ENCODE data around the gene SOX5.

SOX5 gene

DNA sequence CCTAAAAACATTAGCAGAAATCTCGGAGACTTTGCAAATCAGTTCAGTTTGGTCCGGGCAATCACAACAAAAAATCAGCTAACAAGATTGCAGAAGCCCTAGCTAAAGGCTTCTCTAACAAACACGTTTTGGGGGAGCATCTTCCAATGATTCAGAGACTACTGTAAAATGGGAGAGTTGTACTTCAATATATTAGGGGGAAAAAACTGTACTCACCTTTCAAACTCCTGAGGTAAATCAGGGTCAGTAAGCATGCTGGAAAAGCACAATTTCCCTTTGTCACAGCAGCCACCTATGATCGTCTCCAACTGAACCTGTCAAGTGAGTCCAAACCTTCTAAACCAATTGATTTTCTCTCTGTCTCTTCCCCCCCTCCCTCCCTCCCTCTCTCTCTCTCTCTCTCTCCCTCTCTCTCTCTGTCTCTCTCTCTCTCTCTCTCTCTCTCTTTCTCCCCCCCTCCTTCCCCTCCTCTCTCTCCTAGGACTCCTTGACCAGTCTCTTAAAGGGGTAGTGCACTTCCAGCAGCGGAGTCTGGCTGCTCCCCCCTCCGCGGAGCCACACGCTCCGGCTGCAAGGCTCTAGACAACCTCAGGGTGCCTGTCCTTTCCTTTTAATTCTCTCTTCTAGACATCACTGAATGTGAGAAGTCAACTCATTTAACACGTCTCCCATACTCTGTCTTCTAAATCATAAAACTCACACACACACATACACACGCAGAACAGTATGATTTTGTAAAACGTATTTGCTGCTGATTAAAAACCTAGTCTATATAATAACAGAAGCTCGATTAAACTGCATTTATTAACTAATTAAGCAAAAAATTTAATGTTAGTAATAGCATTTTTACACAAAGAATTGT is at the start of gene SOX5:
TSS of gene SOX5 (minus strand) at position 323 of the 862 bp plus-strand sequence. CDS start at position 254, 69 bp downstream.
- ATAC-seq (no peak), DNase-seq (no peak)
- Mint-ChIP-seq H3K9me3 (no peaks in the 10 kb centered on the region), H3K4me3 (no peak within 1 kb of the TSS), H3K4me1 (no peaks in the 10 kb centered on the region), H3K27ac (no peak within 1 kb of the TSS), H3K27me3 (no peaks in the 10 kb centered on the region)

DNA sequence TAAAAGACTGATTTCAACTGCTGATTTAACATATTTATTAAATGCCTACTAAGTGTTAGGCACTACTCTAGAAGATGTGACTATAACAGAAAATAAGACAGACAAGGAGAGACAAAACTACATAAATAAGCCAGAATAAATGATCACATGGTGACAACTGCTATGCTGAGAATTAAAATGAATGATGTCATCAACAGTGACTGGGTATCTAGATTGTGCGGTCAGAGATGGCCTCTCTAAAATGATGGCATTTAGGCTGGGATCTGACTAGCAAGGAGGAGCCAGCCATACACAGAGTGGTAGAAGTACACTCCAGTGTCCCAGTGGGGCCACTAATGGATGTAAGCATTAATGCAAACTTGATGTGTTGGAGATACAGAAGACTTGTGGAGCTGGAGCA is 37.6 kb upstream of the SOX5 start:
- Mint-ChIP-seq H3K27me3 (no peaks in the 10 kb centered on the region), H3K4me1 (no peaks in the 10 kb centered on the region), H3K9me3 (peaks cover 7 to 10% of the 10 kb centered on the region in 2 donors), H3K27ac (no peak overlapping the region), H3K4me3 (no peak overlapping the region)
- DNase-seq = no peak
- ATAC-seq = no peak

GRCh38 chr12:23980826-23981225 is 31.4 kb upstream of the SOX5 start:
- no peak for ATAC-seq
- Mint-ChIP-seq H3K9me3 (no peaks in the 10 kb centered on the region), H3K4me1 (no peaks in the 10 kb centered on the region), H3K4me3 (no peak overlapping the region), H3K27me3 (no peaks in the 10 kb centered on the region), H3K27ac (no peak overlapping the region)
- DNase-seq = no peak

DNA sequence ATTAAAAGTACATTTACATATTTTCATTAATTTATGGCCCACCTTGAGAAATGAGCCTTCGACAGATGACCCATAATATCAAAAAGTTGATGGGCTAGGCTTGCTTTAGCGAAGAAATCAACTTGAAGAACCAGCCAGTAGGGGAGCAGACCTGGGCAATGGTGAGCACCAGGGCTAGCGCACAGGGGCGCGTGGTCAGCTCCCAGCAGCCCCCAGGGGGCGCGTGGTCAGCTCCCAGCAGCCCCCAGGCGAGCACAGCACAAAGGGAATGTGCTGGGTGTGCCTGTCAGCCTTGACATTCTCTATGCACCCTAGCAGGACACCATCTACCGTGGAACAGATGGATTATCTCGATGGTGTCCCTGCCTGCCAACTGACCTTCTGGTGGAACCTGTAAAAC is 15.3 kb upstream of the SOX5 start:
- Mint-ChIP-seq H3K27me3 (no peaks in the 10 kb centered on the region), H3K4me3 (no peak overlapping the region), H3K9me3 (peaks cover 0 to 5% of the 10 kb centered on the region in 2 donors), H3K27ac (no peak overlapping the region), H3K4me1 (no peaks in the 10 kb centered on the region)
- ATAC-seq (no peak), DNase-seq (no peak)

GRCh38 chr12:23959826-23960225 is 10.4 kb upstream of the SOX5 start:
- no peaks in the 10 kb centered on the region for H3K4me1 Mint-ChIP-seq
- no peaks in the 10 kb centered on the region for H3K9me3 Mint-ChIP-seq
- no peak for ATAC-seq
- no peak overlapping the region for H3K27ac Mint-ChIP-seq
- no peaks in the 10 kb centered on the region for H3K27me3 Mint-ChIP-seq
- no peak for DNase-seq
- H3K4me3 Mint-ChIP-seq = no peak overlapping the region

- DNase-seq (no peak), ATAC-seq (no peak)
- Mint-ChIP-seq H3K27me3 (no peaks in the 10 kb centered on the region), H3K27ac (no peak overlapping the region), H3K4me1 (no peaks in the 10 kb centered on the region), H3K4me3 (no peak overlapping the region), H3K9me3 (no peaks in the 10 kb centered on the region)
These were observed 4.9 kb upstream of the SOX5 start for GRCh38 chr12:23954332-23954731.

DNA sequence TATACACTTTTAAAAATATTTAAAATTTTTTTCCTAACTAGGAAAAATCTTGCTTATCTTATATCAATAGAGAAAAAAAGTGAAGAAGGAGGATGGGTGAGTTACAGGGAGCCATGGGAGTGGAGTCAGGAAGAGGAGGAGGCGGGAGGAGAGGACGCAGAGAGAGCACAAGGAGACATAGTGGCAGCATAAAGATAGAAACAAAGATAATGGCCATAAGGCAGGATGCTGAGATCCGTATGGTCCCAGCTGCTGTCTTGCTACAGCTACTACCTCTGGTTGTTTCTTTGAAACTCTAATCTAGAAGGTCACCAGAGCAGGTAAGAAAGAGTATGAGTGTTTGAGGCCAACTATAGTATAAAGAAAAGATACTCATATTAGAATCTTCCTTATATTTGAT is 2.6 kb upstream of the SOX5 start:
- DNase-seq (no peak), ATAC-seq (no peak)
- Mint-ChIP-seq H3K4me3 (no peak overlapping the region), H3K27me3 (no peaks in the 10 kb centered on the region), H3K9me3 (no peaks in the 10 kb centered on the region), H3K27ac (no peak overlapping the region), H3K4me1 (no peaks in the 10 kb centered on the region)

DNA sequence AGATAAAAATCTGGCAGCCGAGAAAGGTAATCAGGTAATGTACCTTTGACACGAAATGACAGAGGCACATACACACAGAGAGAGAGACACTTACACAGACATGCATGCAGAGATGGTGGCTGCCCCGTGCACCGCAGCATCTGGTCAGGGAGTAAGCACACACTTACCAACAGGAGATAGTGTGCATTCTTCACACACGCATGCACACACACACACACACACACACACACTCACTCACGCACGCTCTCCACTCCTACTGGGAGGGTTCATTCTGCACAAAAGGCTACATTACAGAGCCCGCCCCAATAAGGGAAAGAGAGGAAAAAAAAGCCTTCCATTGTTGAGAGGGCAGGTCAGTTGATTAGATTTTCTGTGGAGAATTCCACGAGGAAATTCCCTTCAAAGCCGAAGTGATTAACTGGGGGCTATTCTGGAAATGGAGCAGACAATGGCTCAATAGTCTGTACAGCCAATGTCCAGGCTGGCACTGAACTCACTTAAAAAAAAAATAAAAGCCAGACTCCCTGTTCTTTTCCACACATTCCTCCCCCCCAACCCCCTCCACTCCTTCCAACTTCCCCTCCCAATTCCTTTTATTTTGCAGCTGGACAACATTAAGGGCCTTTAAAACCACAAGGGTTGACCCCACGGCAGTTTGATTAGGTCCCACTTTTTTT is 1.4 kb upstream of the SOX5 start:
- Mint-ChIP-seq H3K4me1 (no peaks in the 10 kb centered on the region), H3K27ac (no peak overlapping the region), H3K4me3 (no peak overlapping the region), H3K9me3 (no peaks in the 10 kb centered on the region), H3K27me3 (no peaks in the 10 kb centered on the region)
- DNase-seq = no peak
- no peak for ATAC-seq

DNA sequence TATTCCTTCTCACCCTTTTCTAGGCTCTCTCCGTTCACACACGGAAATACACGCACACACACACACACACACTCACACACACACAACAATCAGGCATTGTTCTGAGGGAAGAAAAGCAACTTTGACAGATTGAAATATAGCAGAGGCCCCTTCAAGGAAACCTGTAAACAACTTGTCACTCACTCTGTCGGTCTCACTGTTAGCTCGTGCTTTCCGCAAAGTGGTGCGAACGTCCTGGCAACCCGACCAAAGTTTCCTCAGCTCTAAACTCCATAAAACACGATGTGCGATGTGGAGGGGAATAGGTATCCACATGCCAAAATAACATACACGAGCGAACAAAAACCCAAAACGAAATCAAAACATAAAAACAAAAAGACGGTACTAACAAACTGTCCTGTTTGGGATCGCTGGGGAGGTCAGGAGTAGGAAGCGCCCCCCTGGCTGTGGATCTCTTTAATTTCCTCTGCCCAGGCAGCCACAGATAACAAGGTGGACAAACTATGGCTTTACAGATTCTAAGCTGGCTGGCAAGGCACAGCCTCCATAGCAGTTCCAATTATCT is 822 bp upstream of the SOX5 start:
- ATAC-seq = no peak
- H3K4me3 Mint-ChIP-seq = no peak overlapping the region
- H3K9me3 Mint-ChIP-seq = no peaks in the 10 kb centered on the region
- H3K27me3 Mint-ChIP-seq = no peaks in the 10 kb centered on the region
- no peak for DNase-seq
- H3K4me1 Mint-ChIP-seq = no peaks in the 10 kb centered on the region
- H3K27ac Mint-ChIP-seq = no peak overlapping the region

DNA sequence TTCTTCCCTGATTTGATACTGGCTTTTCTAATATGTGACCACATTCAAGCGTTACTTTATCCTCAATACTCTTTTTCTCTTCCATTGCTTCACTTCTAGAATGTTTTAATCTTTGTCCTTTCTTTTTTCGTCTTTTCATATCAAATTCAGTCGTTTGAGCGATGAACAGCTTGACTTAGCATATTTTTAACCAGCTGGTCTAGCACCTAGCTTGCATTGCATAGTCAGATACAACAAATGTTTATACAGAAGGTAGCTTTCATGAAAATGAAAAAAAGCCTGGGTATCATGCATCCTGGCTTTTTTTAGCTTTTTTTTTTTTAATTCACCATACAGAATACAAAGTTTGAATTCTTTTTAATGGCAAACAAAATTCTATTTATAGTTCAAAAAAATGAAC is 1.2 kb downstream of the SOX5 start:
- Mint-ChIP-seq H3K27ac (no peak overlapping the region), H3K27me3 (no peaks in the 10 kb centered on the region), H3K4me1 (no peaks in the 10 kb centered on the region), H3K9me3 (no peaks in the 10 kb centered on the region), H3K4me3 (no peak overlapping the region)
- ATAC-seq (no peak), DNase-seq (no peak)

GRCh38 chr12:23947395-23947794 is 2.1 kb downstream of the SOX5 start:
- H3K9me3 Mint-ChIP-seq = peaks cover 0 to 3% of the 10 kb centered on the region in 2 donors
- H3K4me1 Mint-ChIP-seq = no peaks in the 10 kb centered on the region
- no peaks in the 10 kb centered on the region for H3K27me3 Mint-ChIP-seq
- DNase-seq (no peak), ATAC-seq (no peak)
- H3K4me3 Mint-ChIP-seq = no peak overlapping the region
- H3K27ac Mint-ChIP-seq = no peak overlapping the region

- Mint-ChIP-seq H3K4me3 (no peak overlapping the region), H3K9me3 (peaks cover 0 to 4% of the 10 kb centered on the region in 2 donors), H3K4me1 (no peaks in the 10 kb centered on the region), H3K27me3 (no peaks in the 10 kb centered on the region), H3K27ac (no peak overlapping the region)
- ATAC-seq (no peak), DNase-seq (no peak)
These were observed 4.2 kb downstream of the SOX5 start for GRCh38 chr12:23945249-23945648.

GRCh38 chr12:23944067-23944466 is 5.4 kb downstream of the SOX5 start:
- H3K27ac Mint-ChIP-seq = no peak overlapping the region
- no peak for DNase-seq
- no peaks in the 10 kb centered on the region for H3K4me1 Mint-ChIP-seq
- no peak overlapping the region for H3K4me3 Mint-ChIP-seq
- H3K27me3 Mint-ChIP-seq = no peaks in the 10 kb centered on the region
- H3K9me3 Mint-ChIP-seq = peaks cover 0 to 4% of the 10 kb centered on the region in 2 donors
- no peak for ATAC-seq

DNA sequence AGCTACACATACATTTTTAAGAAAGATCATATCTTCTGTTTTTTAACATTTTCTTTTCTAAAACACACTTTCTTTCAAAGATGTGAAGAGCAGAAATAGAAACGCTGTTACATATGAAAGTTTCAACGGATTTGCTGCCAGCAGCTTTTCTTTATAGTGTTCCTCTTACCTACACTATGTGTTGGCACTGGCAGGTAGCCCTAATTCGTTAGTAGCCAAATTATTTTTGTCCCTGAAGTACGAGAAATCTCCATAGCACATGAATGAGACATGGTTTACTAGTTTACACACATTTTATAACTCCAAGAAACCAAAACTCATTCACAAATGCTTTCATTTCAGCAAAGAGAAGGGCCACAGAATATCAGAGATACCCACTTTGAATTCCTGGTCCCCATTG is 6.6 kb downstream of the SOX5 start:
- H3K4me3 Mint-ChIP-seq = no peak overlapping the region
- peaks cover 0 to 4% of the 10 kb centered on the region in 2 donors for H3K9me3 Mint-ChIP-seq
- DNase-seq = no peak
- no peak overlapping the region for H3K27ac Mint-ChIP-seq
- H3K27me3 Mint-ChIP-seq = no peaks in the 10 kb centered on the region
- no peaks in the 10 kb centered on the region for H3K4me1 Mint-ChIP-seq
- no peak for ATAC-seq

- ATAC-seq (no peak), DNase-seq (no peak)
- no peak overlapping the region for H3K27ac Mint-ChIP-seq
- no peak overlapping the region for H3K4me3 Mint-ChIP-seq
- H3K27me3 Mint-ChIP-seq = no peaks in the 10 kb centered on the region
- peaks cover 0 to 4% of the 10 kb centered on the region in 2 donors for H3K9me3 Mint-ChIP-seq
- no peaks in the 10 kb centered on the region for H3K4me1 Mint-ChIP-seq
These were observed 7.7 kb downstream of the SOX5 start for GRCh38 chr12:23941780-23942179.

GRCh38 chr12:23938422-23938821 is 11.0 kb downstream of the SOX5 start:
- Mint-ChIP-seq H3K27ac (no peak overlapping the region), H3K27me3 (no peaks in the 10 kb centered on the region), H3K9me3 (peaks cover 0 to 4% of the 10 kb centered on the region in 2 donors), H3K4me1 (no peaks in the 10 kb centered on the region), H3K4me3 (no peak overlapping the region)
- no peak for ATAC-seq
- DNase-seq = no peak

Data from stimulated activated naive CD8-positive, alpha-beta T cell treated with anti-CD3 and anti-CD28 coated beads, Interleukin-15, amount 100 ng/mL, for 72 hours (primary cell).